Calu3 (cell line): ENCODE data around the gene SLAIN2. TPM values are rescaled to one million over a fixed set of nuclear protein-coding genes. Genes with fewer than 3 reads are reported as not detected.

ENCODE experiments used
- BruUV-seq: library from RNA; stranded (reverse); fragments of 400-500 nt; replicated peaks from 2 replicates; lab custom pipeline; 2021; lab: Mats Ljungman, UMichigan
- CTCF ChIA-PET: fragments of 300-600 bp; sonication (Branson Sonifier 250); formaldehyde crosslinking; loops from one replicate; lab custom pipeline; 2022; ENCODE audit warnings: antibody characterized with exemption; lab: Charles Lee
- DNase-seq: peaks from one replicate; pipeline ENCODE4 v3.0.0; 2022
- H3K27ac Mint-ChIP-seq: one replicate; pipeline ENCODE4 v1.8.0; 2022; ENCODE audit warnings: mixed read lengths; ENCODE audit not compliant: unreplicated experiment
- H3K27me3 Mint-ChIP-seq: one replicate; pipeline ENCODE4 v1.8.0; 2022; ENCODE audit warnings: mixed read lengths; ENCODE audit not compliant: unreplicated experiment
- H3K36me3 Mint-ChIP-seq: one replicate; pipeline ENCODE4 v1.8.0; 2022; ENCODE audit warnings: mild to moderate bottlenecking, moderate library complexity, mixed read lengths; ENCODE audit not compliant: insufficient read depth, unreplicated experiment
- H3K4me1 Mint-ChIP-seq: one replicate; pipeline ENCODE4 v1.8.0; 2022; ENCODE audit warnings: mild to moderate bottlenecking, low read depth, mixed read lengths; ENCODE audit not compliant: unreplicated experiment
- H3K4me3 Mint-ChIP-seq: one replicate; pipeline ENCODE4 v1.8.0; 2022; ENCODE audit warnings: mild to moderate bottlenecking, low read depth, moderate library complexity, mixed read lengths; ENCODE audit not compliant: unreplicated experiment
- H3K9me3 Mint-ChIP-seq: one replicate; pipeline ENCODE4 v1.8.0; 2022; ENCODE audit warnings: low read depth, mixed read lengths; ENCODE audit not compliant: unreplicated experiment
- intact Hi-C: fragments of 100-400 bp; cut with micrococcal nuclease; formaldehyde crosslinking; loops from one replicate; pipeline ENCODE4 v1.10.0; 2022; ENCODE audit not compliant: unreplicated experiment
- total RNA-seq: library from RNA; stranded (reverse); gene quantifications from 2 replicates; pipeline ENCODE4 v1.2.3, GENCODE V29; 2022
- TF ChIP-seq, protein P1 (sequence below): fragments of 200-600 bp; IDR thresholded peaks from one replicate; pipeline ENCODE4 v1.8.0; 2022; ENCODE audit warnings: antibody characterized with exemption; ENCODE audit not compliant: unreplicated experiment

Gene SLAIN2
- total RNA-seq, 1 experiment from 2014 or later, result 44.1 TPM

DNA sequence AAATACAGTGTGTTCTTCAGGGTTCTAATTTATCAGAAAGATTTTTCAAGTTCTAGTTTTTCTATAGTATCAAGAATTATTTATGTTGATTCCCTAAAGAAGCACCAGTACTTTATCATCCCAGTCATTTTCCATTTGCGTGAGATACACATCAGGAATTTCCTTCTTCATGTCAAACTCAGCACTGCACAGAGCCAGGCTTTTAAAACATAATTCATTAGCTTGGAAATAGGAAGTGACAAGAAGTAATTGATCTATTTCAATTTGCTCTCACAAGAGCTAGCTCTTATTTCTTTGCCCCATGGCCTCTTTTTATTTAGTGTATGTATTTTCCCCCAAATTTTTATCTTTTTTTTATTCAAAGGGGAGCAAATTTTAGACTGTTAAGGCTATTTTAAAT, 128.8 kb downstream of the SLAIN2 start:
- DNase-seq, result no peak
- Mint-ChIP-seq H3K36me3 (no peaks in the 10 kb centered on the region), H3K9me3 (no peaks in the 10 kb centered on the region), H3K27me3 (no peaks in the 10 kb centered on the region), H3K4me1 (no peaks in the 10 kb centered on the region), H3K27ac (no peak overlapping the region), H3K4me3 (no peak overlapping the region)
- intact Hi-C loops, result no loop called here
- CTCF ChIA-PET, result no interaction called here
- TF ChIP-seq, protein P1, sequence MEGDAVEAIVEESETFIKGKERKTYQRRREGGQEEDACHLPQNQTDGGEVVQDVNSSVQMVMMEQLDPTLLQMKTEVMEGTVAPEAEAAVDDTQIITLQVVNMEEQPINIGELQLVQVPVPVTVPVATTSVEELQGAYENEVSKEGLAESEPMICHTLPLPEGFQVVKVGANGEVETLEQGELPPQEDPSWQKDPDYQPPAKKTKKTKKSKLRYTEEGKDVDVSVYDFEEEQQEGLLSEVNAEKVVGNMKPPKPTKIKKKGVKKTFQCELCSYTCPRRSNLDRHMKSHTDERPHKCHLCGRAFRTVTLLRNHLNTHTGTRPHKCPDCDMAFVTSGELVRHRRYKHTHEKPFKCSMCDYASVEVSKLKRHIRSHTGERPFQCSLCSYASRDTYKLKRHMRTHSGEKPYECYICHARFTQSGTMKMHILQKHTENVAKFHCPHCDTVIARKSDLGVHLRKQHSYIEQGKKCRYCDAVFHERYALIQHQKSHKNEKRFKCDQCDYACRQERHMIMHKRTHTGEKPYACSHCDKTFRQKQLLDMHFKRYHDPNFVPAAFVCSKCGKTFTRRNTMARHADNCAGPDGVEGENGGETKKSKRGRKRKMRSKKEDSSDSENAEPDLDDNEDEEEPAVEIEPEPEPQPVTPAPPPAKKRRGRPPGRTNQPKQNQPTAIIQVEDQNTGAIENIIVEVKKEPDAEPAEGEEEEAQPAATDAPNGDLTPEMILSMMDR, result no peak
- no TSS peak for BruUV-seq

DNA sequence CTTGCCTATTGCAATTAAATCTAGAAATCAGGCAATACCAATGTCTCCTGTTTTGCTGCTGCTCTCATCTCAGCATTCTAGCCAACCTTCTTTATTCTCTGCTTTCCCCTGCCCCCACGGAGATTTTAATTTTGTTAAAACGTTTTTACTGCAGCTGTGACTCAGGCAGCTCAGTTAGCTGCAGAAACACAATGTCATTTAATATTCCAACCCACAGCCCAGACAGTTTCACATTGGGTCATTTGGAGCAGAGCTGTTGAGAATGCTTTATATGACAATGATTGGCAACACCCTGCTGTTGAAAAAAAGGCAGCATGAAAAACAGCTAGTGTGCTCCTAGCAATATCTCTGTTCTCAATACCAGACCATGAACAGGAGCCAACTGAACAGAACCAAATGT, 129.2 kb downstream of the SLAIN2 start:
- Mint-ChIP-seq H3K27me3 (no peaks in the 10 kb centered on the region), H3K27ac (no peak overlapping the region), H3K9me3 (no peaks in the 10 kb centered on the region), H3K4me3 (no peak overlapping the region), H3K4me1 (no peaks in the 10 kb centered on the region), H3K36me3 (no peaks in the 10 kb centered on the region)
- CTCF ChIA-PET, result no interaction called here
- no peak for DNase-seq
- intact Hi-C loops, result no loop called here
- TF ChIP-seq, protein P1, result no peak
- BruUV-seq, result no TSS peak

DNA sequence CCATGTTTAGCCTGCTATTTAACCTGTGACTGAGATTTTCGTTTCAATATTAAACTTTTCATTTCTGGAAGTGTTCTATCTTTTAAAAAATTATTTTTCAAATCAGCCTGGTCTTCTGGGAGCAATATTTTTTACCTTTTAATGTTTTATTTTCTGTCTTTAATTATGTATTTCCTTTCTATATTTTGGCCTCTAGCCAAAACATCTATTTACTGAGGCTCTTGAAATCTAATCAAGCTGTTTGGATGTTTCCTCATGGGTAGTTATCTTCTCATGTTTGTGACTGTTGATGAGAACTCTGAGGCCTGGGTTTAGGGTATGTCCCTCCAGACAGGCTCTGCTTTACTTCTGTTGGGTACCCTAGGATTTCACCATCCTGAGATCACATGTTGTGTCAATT, 131.5 kb downstream of the SLAIN2 start:
- no TSS peak for BruUV-seq
- no peaks in the 10 kb centered on the region for H3K4me1 Mint-ChIP-seq
- TF ChIP-seq, protein P1, result no peak
- H3K36me3 Mint-ChIP-seq, result no peaks in the 10 kb centered on the region
- intact Hi-C loops, result no loop called here
- CTCF ChIA-PET, result no interaction called here
- no peaks in the 10 kb centered on the region for H3K9me3 Mint-ChIP-seq
- no peak for DNase-seq
- no peak overlapping the region for H3K27ac Mint-ChIP-seq
- no peaks in the 10 kb centered on the region for H3K27me3 Mint-ChIP-seq
- H3K4me3 Mint-ChIP-seq, result no peak overlapping the region

DNA sequence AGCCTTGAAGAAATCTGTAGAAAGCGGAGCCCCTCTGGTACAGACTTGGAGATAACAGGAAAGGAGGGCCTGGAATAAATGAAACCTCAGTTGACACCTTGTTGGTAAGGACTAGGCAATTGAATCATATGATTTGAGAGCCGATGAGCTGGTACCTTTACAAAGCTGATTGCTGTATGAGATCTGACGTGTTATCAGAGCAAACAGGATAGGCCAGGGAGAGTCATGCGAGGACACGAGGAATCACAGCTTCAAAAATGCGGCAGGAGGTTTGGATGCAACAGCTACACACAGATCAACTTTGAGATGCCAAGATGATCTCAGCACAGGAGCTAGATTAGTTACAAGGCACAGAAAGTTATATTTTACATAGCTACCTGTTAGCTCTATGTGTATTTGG, 134.4 kb downstream of the SLAIN2 start:
- no peak overlapping the region for H3K4me3 Mint-ChIP-seq
- intact Hi-C loops, result no loop called here
- no peak for DNase-seq
- H3K27ac Mint-ChIP-seq, result no peak overlapping the region
- TF ChIP-seq, protein P1, result no peak
- CTCF ChIA-PET, result no interaction called here
- no peaks in the 10 kb centered on the region for H3K36me3 Mint-ChIP-seq
- H3K9me3 Mint-ChIP-seq, result no peaks in the 10 kb centered on the region
- BruUV-seq, result no TSS peak
- no peaks in the 10 kb centered on the region for H3K27me3 Mint-ChIP-seq
- no peaks in the 10 kb centered on the region for H3K4me1 Mint-ChIP-seq

Other genes with a start within 250 kb of the SLAIN2 start
- gene TXK, start 207.3 kb upstream of the SLAIN2 start, total RNA-seq, result 2.8 and 4.6 TPM in 2 replicates
- 3.2 and 5.4 TPM in 2 replicates for gene TEC, start 71.7 kb upstream of the SLAIN2 start, total RNA-seq
- 0.59 and 0.61 TPM in 2 replicates for gene SLC10A4, start 141.8 kb downstream of the SLAIN2 start, total RNA-seq
- not detected in 2 replicates for gene ZAR1, start 148.7 kb downstream of the SLAIN2 start, total RNA-seq